Osteoblast (primary cell): ENCODE results near the gene TSSC4. TPM values are rescaled to one million over a fixed set of nuclear protein-coding genes. Genes with fewer than 3 reads are reported as not detected.
A peak's percentile ranks its signal among the peaks of the same experiment; 100 is the strongest.

Source experiments
- DNase-seq: peaks from one replicate; pipeline ENCODE4 v3.0.0; 2011; ENCODE audit warnings: low spot score, mixed read lengths; ENCODE audit not compliant: insufficient read length; ENCODE audit errors: missing footprints
- H2AFZ ChIP-seq: 2 replicates; pipeline ENCODE4 v1.6.0; 2011; ENCODE audit warnings: mild to moderate bottlenecking, low read length
- H3K27ac ChIP-seq: 2 replicates; pipeline ENCODE4 v1.5.1; 2011; ENCODE audit warnings: mild to moderate bottlenecking, low read depth, low read length, moderate library complexity
- H3K27me3 ChIP-seq: 2 replicates; pipeline ENCODE4 v1.6.0; 2012; ENCODE audit warnings: mild to moderate bottlenecking, control low read depth, inconsistent platforms, low read length, moderate library complexity; ENCODE audit not compliant: insufficient read depth
- H3K36me3 ChIP-seq: 2 replicates; pipeline ENCODE4 v1.5.1; 2011; ENCODE audit warnings: mild to moderate bottlenecking, low read length, control low read depth, moderate library complexity; ENCODE audit not compliant: insufficient read depth
- H3K4me1 ChIP-seq: 2 replicates; pipeline ENCODE4 v1.5.1; 2011; ENCODE audit warnings: mild to moderate bottlenecking, low read length, control low read depth, moderate library complexity; ENCODE audit not compliant: insufficient read depth
- H3K4me2 ChIP-seq: 2 replicates; pipeline ENCODE4 v1.6.0; 2011; ENCODE audit warnings: mild to moderate bottlenecking, low read length; ENCODE audit not compliant: insufficient read depth
- H3K4me3 ChIP-seq: fragments of 200-600 bp; sonication (generic); 3 replicates; pipeline ENCODE4 v1.5.1; 2012; ENCODE audit warnings: mild to moderate bottlenecking, low read length, inconsistent platforms; ENCODE audit not compliant: insufficient read depth
- H3K79me2 ChIP-seq: 2 replicates; pipeline ENCODE4 v1.6.0; 2012; ENCODE audit warnings: mild to moderate bottlenecking, low read length, control low read depth, inconsistent platforms; ENCODE audit not compliant: insufficient read depth
- H3K9me3 ChIP-seq: 2 replicates; pipeline ENCODE4 v1.5.1; 2011; ENCODE audit warnings: low read depth, low read length, control low read depth
- H4K20me1 ChIP-seq: 2 replicates; pipeline ENCODE4 v1.6.0; 2012; ENCODE audit warnings: mild to moderate bottlenecking, low read length, control low read depth; ENCODE audit not compliant: insufficient read depth
- total RNA-seq: library from RNA; depleted of rRNA; stranded (reverse); fragments of >200 nt; gene quantifications from 2 replicates; pipeline ENCODE4 v1.2.3, GENCODE V29; 2012
- TF ChIP-seq, protein P1 (sequence below): IDR thresholded peaks from 2 replicates; pipeline ENCODE4 v1.5.1; 2011; ENCODE audit warnings: mild to moderate bottlenecking, low read depth, low read length, moderate library complexity; ENCODE audit errors: extremely low read depth

Gene TSSC4
- total RNA-seq, 1 donor = 46.7 TPM

DNA sequence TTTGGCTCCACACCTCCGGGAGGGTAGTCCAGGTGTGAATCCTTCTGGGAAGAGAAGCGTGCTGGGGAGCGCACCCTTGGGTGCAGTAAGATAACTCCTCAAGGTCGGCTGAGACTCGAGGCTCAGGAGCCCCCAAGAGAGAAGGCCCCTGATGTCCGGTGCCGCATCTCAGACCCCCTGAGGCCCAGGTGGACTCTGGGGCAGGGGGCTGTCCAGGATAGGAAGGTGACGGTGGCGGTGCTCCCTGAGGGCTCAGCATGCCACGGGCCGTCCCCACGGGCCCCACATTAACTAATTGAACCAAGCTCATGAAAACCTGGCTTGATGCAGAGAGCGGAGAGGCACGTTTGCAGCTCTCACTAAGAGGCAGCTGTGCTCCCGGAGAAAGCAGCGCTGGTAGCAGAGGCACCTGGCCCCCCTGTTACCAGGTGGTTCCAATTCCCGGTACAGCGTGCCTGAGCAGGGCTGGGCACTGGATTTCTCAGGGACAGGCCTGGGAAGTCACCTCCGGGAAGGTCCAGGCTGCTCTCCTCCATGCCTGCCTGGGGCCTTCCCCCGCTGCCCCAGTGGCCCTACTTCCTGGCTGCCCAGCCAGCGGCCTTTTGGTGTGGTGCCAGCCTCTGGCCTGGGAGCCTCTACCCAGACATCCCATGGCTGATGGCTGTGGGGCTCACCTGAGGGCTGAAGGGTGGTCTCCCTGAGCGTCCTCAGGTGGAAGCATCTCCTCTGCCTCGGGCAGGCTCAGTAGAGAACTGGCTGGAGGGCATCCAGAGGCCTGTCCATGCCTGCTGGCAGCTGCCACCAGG lies 45.4 kb downstream of the TSSC4 start:
- H3K4me3 ChIP-seq = no peak overlapping the region
- no peaks in the 10 kb centered on the region for H3K36me3 ChIP-seq
- H4K20me1 ChIP-seq = no peaks in the 10 kb centered on the region
- H3K27ac ChIP-seq = no peak overlapping the region
- H3K4me2 ChIP-seq = no peak overlapping the region
- no peaks in the 10 kb centered on the region for H3K79me2 ChIP-seq
- H2AFZ ChIP-seq = no peak overlapping the region
- H3K4me1 ChIP-seq = no peaks in the 10 kb centered on the region
- peak; percentile 92 for DNase-seq
- TF ChIP-seq, protein P1, sequence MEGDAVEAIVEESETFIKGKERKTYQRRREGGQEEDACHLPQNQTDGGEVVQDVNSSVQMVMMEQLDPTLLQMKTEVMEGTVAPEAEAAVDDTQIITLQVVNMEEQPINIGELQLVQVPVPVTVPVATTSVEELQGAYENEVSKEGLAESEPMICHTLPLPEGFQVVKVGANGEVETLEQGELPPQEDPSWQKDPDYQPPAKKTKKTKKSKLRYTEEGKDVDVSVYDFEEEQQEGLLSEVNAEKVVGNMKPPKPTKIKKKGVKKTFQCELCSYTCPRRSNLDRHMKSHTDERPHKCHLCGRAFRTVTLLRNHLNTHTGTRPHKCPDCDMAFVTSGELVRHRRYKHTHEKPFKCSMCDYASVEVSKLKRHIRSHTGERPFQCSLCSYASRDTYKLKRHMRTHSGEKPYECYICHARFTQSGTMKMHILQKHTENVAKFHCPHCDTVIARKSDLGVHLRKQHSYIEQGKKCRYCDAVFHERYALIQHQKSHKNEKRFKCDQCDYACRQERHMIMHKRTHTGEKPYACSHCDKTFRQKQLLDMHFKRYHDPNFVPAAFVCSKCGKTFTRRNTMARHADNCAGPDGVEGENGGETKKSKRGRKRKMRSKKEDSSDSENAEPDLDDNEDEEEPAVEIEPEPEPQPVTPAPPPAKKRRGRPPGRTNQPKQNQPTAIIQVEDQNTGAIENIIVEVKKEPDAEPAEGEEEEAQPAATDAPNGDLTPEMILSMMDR = no peak
- no peaks in the 10 kb centered on the region for H3K9me3 ChIP-seq
- peaks cover 25% of the 10 kb centered on the region for H3K27me3 ChIP-seq

DNA sequence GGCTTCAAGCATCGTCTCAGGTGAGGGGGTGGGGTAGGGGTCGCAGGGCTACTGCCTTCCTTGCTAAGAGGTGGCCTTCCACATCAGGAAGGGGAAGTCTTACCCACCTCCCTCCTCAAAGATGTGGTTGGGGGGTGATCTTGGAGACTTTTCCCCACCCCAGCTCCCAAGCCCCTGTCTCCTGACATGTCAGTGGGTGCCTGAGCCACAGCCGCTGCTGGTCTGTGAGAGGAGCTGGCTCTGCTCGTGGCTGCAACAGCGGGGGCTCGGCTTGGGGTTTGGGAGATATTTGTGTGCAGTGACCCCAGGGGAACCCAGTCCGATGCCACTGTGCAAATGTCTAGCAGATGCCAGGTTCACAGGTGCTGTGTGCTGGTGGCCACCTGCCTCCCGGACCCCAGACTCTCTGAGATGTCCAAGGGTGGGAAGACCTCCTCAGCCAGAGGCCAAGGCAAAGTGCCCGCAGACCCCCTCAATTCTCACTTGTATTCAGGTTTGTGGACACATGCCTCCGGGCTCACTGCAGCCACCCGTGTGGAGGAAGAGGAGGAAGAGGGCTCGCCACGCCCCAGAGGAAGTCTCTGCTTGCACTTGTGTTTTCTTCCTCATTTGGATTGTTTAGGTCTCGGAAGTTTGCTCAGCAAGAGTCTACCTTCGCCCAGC lies 46.2 kb downstream of the TSSC4 start:
- H3K36me3 ChIP-seq = no peaks in the 10 kb centered on the region
- H3K4me1 ChIP-seq = no peaks in the 10 kb centered on the region
- H3K4me3 ChIP-seq = no peak overlapping the region
- no peaks in the 10 kb centered on the region for H3K79me2 ChIP-seq
- TF ChIP-seq, protein P1 = no peak
- peak; percentile 84 for DNase-seq
- H3K27ac ChIP-seq = no peak overlapping the region
- no peak overlapping the region for H3K4me2 ChIP-seq
- peaks cover 25% of the 10 kb centered on the region for H3K27me3 ChIP-seq
- H4K20me1 ChIP-seq = no peaks in the 10 kb centered on the region
- no peaks in the 10 kb centered on the region for H3K9me3 ChIP-seq
- H2AFZ ChIP-seq = no peak overlapping the region

DNA sequence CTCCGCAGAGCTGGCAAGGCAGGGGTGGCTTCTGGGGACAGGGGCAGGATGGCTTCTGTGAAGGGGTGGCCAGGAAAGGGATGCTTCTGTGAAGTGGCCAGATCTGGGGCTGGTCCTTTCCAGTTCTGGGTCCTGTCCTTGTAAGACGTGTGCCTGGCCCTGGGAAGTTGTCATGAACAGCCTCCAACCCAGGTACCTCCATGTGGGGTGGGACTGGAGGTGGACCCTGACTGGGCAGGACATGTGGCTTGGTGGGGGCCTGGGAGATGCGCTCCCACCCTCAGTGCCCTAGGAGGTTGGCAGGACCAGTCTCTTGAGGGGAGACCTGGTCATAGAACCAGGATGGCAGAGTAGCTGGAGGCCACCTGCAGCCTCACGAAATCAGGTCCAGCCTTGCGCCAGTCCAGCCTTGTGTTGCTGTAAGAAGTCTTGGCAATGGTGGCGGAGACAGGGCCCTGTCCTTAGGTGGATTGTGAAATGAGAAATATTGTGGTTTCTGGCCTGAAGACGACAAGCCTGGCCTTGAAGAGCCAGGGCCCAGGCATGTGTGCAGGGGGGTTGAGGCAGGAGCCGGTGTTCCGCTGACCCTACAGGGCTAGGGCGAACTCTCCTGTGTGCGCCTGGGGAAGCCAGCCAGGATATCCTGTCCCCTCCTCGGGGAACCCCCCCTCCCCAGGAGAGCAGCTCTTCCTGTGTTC lies 46.9 kb downstream of the TSSC4 start:
- H3K4me2 ChIP-seq = no peak overlapping the region
- H3K27ac ChIP-seq = no peak overlapping the region
- no peaks in the 10 kb centered on the region for H3K4me1 ChIP-seq
- DNase-seq = peak; percentile 50
- H3K4me3 ChIP-seq = no peak overlapping the region
- H3K9me3 ChIP-seq = no peaks in the 10 kb centered on the region
- no peaks in the 10 kb centered on the region for H4K20me1 ChIP-seq
- TF ChIP-seq, protein P1 = no peak
- H3K79me2 ChIP-seq = no peaks in the 10 kb centered on the region
- no peaks in the 10 kb centered on the region for H3K36me3 ChIP-seq
- peaks cover 21% of the 10 kb centered on the region for H3K27me3 ChIP-seq
- no peak overlapping the region for H2AFZ ChIP-seq
